ENCODE measurements around the gene IFI35.
A peak's percentile ranks its signal among the peaks of the same experiment; 100 is the strongest.

The IFI35 gene

GRCh38 chr17:43014020-43014648, 7.5 kb downstream of the IFI35 start:
- no peak overlapping the region for H3K27ac Mint-ChIP-seq
- H3K9me3 Mint-ChIP-seq, result no peaks in the 10 kb centered on the region
- H3K4me1 Mint-ChIP-seq (ENCODE audit: low read depth), result peaks cover 18% of the 10 kb centered on the region
- H3K4me3 Mint-ChIP-seq, result no peak overlapping the region
- H3K27me3 Mint-ChIP-seq (ENCODE audit: low read depth), result no peaks in the 10 kb centered on the region
- peaks cover 32% of the 10 kb centered on the region for H3K36me3 Mint-ChIP-seq (ENCODE audit: low read depth)

- Mint-ChIP-seq H3K27me3 (ENCODE audit: low read depth) (peaks cover 4% of the 10 kb centered on the region), H3K27ac (no peak overlapping the region)
These were observed 8.3 kb downstream of the IFI35 start for GRCh38 chr17:43014649-43015542.

GRCh38 chr17:43015579-43015978, 9.0 kb downstream of the IFI35 start:
- Mint-ChIP-seq H3K27ac (no peak overlapping the region), H3K4me3 (no peak overlapping the region), H3K36me3 (ENCODE audit: low read depth) (peaks cover 28% of the 10 kb centered on the region), H3K27me3 (ENCODE audit: low read depth) (peaks cover 4% of the 10 kb centered on the region), H3K9me3 (no peaks in the 10 kb centered on the region), H3K4me1 (ENCODE audit: low read depth) (peaks cover 16% of the 10 kb centered on the region)

More at GRCh38 chr17:43014649-43015542, 8.3 kb downstream of the IFI35 start:
- no peak overlapping the region for H3K4me3 Mint-ChIP-seq
- H3K4me1 Mint-ChIP-seq (ENCODE audit: low read depth), result peaks cover 22% of the 10 kb centered on the region
- H3K36me3 Mint-ChIP-seq (ENCODE audit: low read depth), result peaks cover 32% of the 10 kb centered on the region
- no peaks in the 10 kb centered on the region for H3K9me3 Mint-ChIP-seq

GRCh38 chr17:43016216-43016615, 9.6 kb downstream of the IFI35 start:
- Mint-ChIP-seq H3K27ac (no peak overlapping the region), H3K36me3 (ENCODE audit: low read depth) (peaks cover 25% of the 10 kb centered on the region), H3K4me3 (no peak overlapping the region), H3K27me3 (ENCODE audit: low read depth) (peaks cover 4% of the 10 kb centered on the region), H3K4me1 (ENCODE audit: low read depth) (peaks cover 16% of the 10 kb centered on the region), H3K9me3 (no peaks in the 10 kb centered on the region)

GRCh38 chr17:43018008-43018853, 11.6 kb downstream of the IFI35 start:
- Mint-ChIP-seq H3K36me3 (ENCODE audit: low read depth) (peaks cover 13% of the 10 kb centered on the region), H3K27ac (peak overlapping the region; percentile 6), H3K9me3 (no peaks in the 10 kb centered on the region), H3K27me3 (ENCODE audit: low read depth) (peaks cover 4% of the 10 kb centered on the region), H3K4me3 (no peak overlapping the region), H3K4me1 (ENCODE audit: low read depth) (peaks cover 16% of the 10 kb centered on the region)

GRCh38 chr17:43018932-43019331, 12.3 kb downstream of the IFI35 start:
- no peak overlapping the region for H3K4me3 Mint-ChIP-seq
- peaks cover 16% of the 10 kb centered on the region for H3K4me1 Mint-ChIP-seq (ENCODE audit: low read depth)
- no peaks in the 10 kb centered on the region for H3K9me3 Mint-ChIP-seq
- peaks cover 4% of the 10 kb centered on the region for H3K27me3 Mint-ChIP-seq (ENCODE audit: low read depth)
- peaks cover 9% of the 10 kb centered on the region for H3K36me3 Mint-ChIP-seq (ENCODE audit: low read depth)
- H3K27ac Mint-ChIP-seq, result no peak overlapping the region

GRCh38 chr17:43019418-43019817, 12.8 kb downstream of the IFI35 start:
- Mint-ChIP-seq H3K27ac (no peak overlapping the region), H3K9me3 (no peaks in the 10 kb centered on the region), H3K27me3 (ENCODE audit: low read depth) (peaks cover 7% of the 10 kb centered on the region), H3K4me3 (peak overlapping the region; percentile 26), H3K4me1 (ENCODE audit: low read depth) (peaks cover 18% of the 10 kb centered on the region), H3K36me3 (ENCODE audit: low read depth) (peaks cover 9% of the 10 kb centered on the region)

- H3K4me3 Mint-ChIP-seq, result peak overlapping the region; percentile 28
- peaks cover 18% of the 10 kb centered on the region for H3K4me1 Mint-ChIP-seq (ENCODE audit: low read depth)
- peaks cover 5% of the 10 kb centered on the region for H3K36me3 Mint-ChIP-seq (ENCODE audit: low read depth)
- no peaks in the 10 kb centered on the region for H3K9me3 Mint-ChIP-seq
- no peak overlapping the region for H3K27ac Mint-ChIP-seq
- H3K27me3 Mint-ChIP-seq (ENCODE audit: low read depth), result peaks cover 13% of the 10 kb centered on the region
These were observed 13.5 kb downstream of the IFI35 start for GRCh38 chr17:43020030-43020621.

GRCh38 chr17:43020789-43021740, 14.5 kb downstream of the IFI35 start:
- Mint-ChIP-seq H3K27me3 (ENCODE audit: low read depth) (peaks cover 16% of the 10 kb centered on the region), H3K9me3 (no peaks in the 10 kb centered on the region), H3K27ac (no peak overlapping the region), H3K36me3 (ENCODE audit: low read depth) (peaks cover under 1% of the 10 kb centered on the region), H3K4me1 (ENCODE audit: low read depth) (peaks cover 18% of the 10 kb centered on the region), H3K4me3 (peak overlapping the region; percentile 81)

- no peaks in the 10 kb centered on the region for H3K36me3 Mint-ChIP-seq (ENCODE audit: low read depth)
- peaks cover 18% of the 10 kb centered on the region for H3K4me1 Mint-ChIP-seq (ENCODE audit: low read depth)
- no peaks in the 10 kb centered on the region for H3K9me3 Mint-ChIP-seq
- H3K4me3 Mint-ChIP-seq, result peak within 1 kb of the TSS; percentile 81
- peak within 1 kb of the TSS; percentile 45 for H3K27ac Mint-ChIP-seq
- H3K27me3 Mint-ChIP-seq (ENCODE audit: low read depth), result peaks cover 16% of the 10 kb centered on the region
These were observed 15.3 kb downstream of the IFI35 start, which contains the start of gene VAT1 for GRCh38 chr17:43021741-43022512. VAT1 (minus strand) TSS chr17:43022385; CDS start chr17:43022322, 63 bp downstream.

- H3K27me3 Mint-ChIP-seq (ENCODE audit: low read depth), result peaks cover 12% of the 10 kb centered on the region
- H3K4me3 Mint-ChIP-seq, result peak within 1 kb of the TSS; percentile 86
- no peaks in the 10 kb centered on the region for H3K36me3 Mint-ChIP-seq (ENCODE audit: low read depth)
- H3K27ac Mint-ChIP-seq, result peak within 1 kb of the TSS; percentile 67
- no peaks in the 10 kb centered on the region for H3K9me3 Mint-ChIP-seq
- H3K4me1 Mint-ChIP-seq (ENCODE audit: low read depth), result peaks cover 8% of the 10 kb centered on the region
These were observed 18.1 kb downstream of the IFI35 start, which contains the start of gene RND2 for GRCh38 chr17:43024407-43025289. RND2 (plus strand) TSS chr17:43025231; CDS start chr17:43025348, 117 bp downstream.

GRCh38 chr17:43025290-43025657, 18.7 kb downstream of the IFI35 start:
- Mint-ChIP-seq H3K36me3 (ENCODE audit: low read depth) (no peaks in the 10 kb centered on the region), H3K4me3 (peak overlapping the region; percentile 75), H3K4me1 (ENCODE audit: low read depth) (peaks cover 8% of the 10 kb centered on the region), H3K27me3 (ENCODE audit: low read depth) (peaks cover 11% of the 10 kb centered on the region), H3K27ac (no peak overlapping the region), H3K9me3 (no peaks in the 10 kb centered on the region)
